HepG2 (cell line): ENCODE data around the gene THOC5. TPM values are rescaled to one million over a fixed set of nuclear protein-coding genes. Genes with fewer than 3 reads are reported as not detected.

ENCODE experiments used
- ATAC-seq: fragments of 200-7000 bp; cut with Tn5 transposase; 3 replicates; pipeline ENCODE4 v1.9.1; 2020; ENCODE audit warnings: mild to moderate bottlenecking, moderate library complexity
- BruUV-seq: library from RNA; stranded (reverse); fragments of 400-500 nt; replicated peaks from 2 replicates; lab custom pipeline; 2021; lab: Mats Ljungman, UMichigan
- CTCF ChIA-PET: fragments of 300-600 bp; formaldehyde crosslinking; extraction: SDS; loops from one replicate; lab custom pipeline; 2021; ENCODE audit warnings: low total read pairs, inconsistent platforms, low intra/inter-chr PET ratio; lab: Yijun Ruan, JAX
- POLR2A ChIA-PET: fragments of 350-600 bp; sonication (Branson Sonifier 250); formaldehyde crosslinking; loops from one replicate; lab custom pipeline; 2020; ENCODE audit warnings: antibody characterized with exemption, inconsistent platforms; lab: Yijun Ruan, JAX
- DNase-seq: peaks from one replicate; pipeline ENCODE4 v3.0.0-alpha.2; 2015; ENCODE audit warnings: low spot score
- FAIRE-seq: peaks from 3 replicates; lab custom pipeline; 2011; peaks lifted over from hg19 to GRCh38; lab: Jason Lieb, UNC
- H2AFZ ChIP-seq: one replicate; pipeline ENCODE4 v1.6.1; 2011; ENCODE audit warnings: low read length, inconsistent platforms
- H3K27ac ChIP-seq: fragments of 300-600 bp; 3 replicates; pipeline ENCODE4 v1.8.0; 2011; ENCODE audit warnings: mixed run types, mild to moderate bottlenecking, mixed read lengths, low read length, inconsistent platforms; ENCODE audit not compliant: insufficient read depth; ENCODE audit errors: extremely low read length
- H3K27me3 ChIP-seq, 2 experiments: fragments of 200-600 bp in 1 of 2; 2 replicates in 1 of 2; 3 replicates in 1 of 2; pipeline versions ENCODE4 v1.6.0 to v1.8.0; 2011; ENCODE audit warnings: low read length in 2 of 2, mild to moderate bottlenecking in 2 of 2, moderate library complexity in 2 of 2, inconsistent platforms in 1 of 2; ENCODE audit not compliant: insufficient read depth in 2 of 2, control insufficient read depth in 1 of 2
- H3K36me3 ChIP-seq, 2 experiments: fragments of 200-600 bp in 1 of 2; replicated peaks in 1 of 2; 2 replicates in 1 of 2; 3 replicates in 1 of 2; pipeline versions ENCODE4 v1.5.1 to v1.8.0; 2011; ENCODE audit warnings: low read length in 2 of 2, inconsistent platforms in 1 of 2; ENCODE audit not compliant: insufficient read depth in 2 of 2, control insufficient read depth in 1 of 2
- H3K4me1 ChIP-seq: 2 replicates; pipeline ENCODE4 v1.5.1; 2012; ENCODE audit warnings: low read length, inconsistent platforms; ENCODE audit not compliant: insufficient read depth
- H3K4me2 ChIP-seq: 2 replicates; pipeline ENCODE4 v1.6.0; 2011; ENCODE audit warnings: low read depth, low read length, inconsistent platforms
- H3K4me3 ChIP-seq, 3 experiments: fragments of 200-600 bp in 1 of 3; sonication (generic), shearing (Covaris generic) in 1 of 3; replicated peaks in 1 of 3; 2 replicates each; pipeline ENCODE4 v1.5.1; 2011 to 2016; ENCODE audit warnings: low read length in 3 of 3, inconsistent platforms in 2 of 3, low read depth in 2 of 3, mild to moderate bottlenecking in 2 of 3, control low read depth in 1 of 3, mixed read lengths in 1 of 3; ENCODE audit not compliant: insufficient read depth in 1 of 3
- H3K79me2 ChIP-seq: one replicate; pipeline ENCODE4 v1.6.1; 2011; ENCODE audit warnings: low read length, inconsistent platforms; ENCODE audit not compliant: insufficient read depth
- H3K9ac ChIP-seq: 2 replicates; pipeline ENCODE4 v1.6.0; 2011; ENCODE audit warnings: mild to moderate bottlenecking, low read depth, low read length, inconsistent platforms; ENCODE audit not compliant: insufficient read depth
- H3K9me3 ChIP-seq: 2 replicates; pipeline ENCODE4 v1.5.1; 2012; ENCODE audit warnings: mild to moderate bottlenecking, low read length
- H4K20me1 ChIP-seq: 2 replicates; pipeline ENCODE4 v1.6.0; 2011; ENCODE audit warnings: inconsistent platforms, mild to moderate bottlenecking, low read length, moderate library complexity; ENCODE audit not compliant: insufficient read depth
- ARID5B ChIP-seq: IDR thresholded peaks from 2 replicates; pipeline ENCODE4 v1.4.0; 2020; ENCODE audit warnings: mild to moderate bottlenecking, missing genetic modification reagents
- ASH2L ChIP-seq: fragments of 300-600, 200-600 bp; sonication (generic); IDR thresholded peaks from 2 replicates; pipeline ENCODE4 v1.7.0; 2017; ENCODE audit warnings: low read depth, mild to moderate bottlenecking, moderate library complexity, mixed read lengths, low read length; ENCODE audit not compliant: insufficient read length
- CREB3 ChIP-seq: sonication (generic); formaldehyde crosslinking; IDR thresholded peaks from 2 replicates; pipeline ENCODE4 v1.5.0; 2020; ENCODE audit warnings: missing genetic modification reagents
- FOSL1 ChIP-seq: sonication (generic); formaldehyde crosslinking; IDR thresholded peaks from 2 replicates; pipeline ENCODE4 v1.9.0; 2021; ENCODE audit warnings: missing genetic modification reagents, borderline replicate concordance
- FOXA1 ChIP-seq, 2 experiments: fragments of 450-650 bp in 1 of 2; sonication (generic) in 1 of 2; formaldehyde crosslinking in 1 of 2; IDR thresholded peaks; 2 replicates each; pipeline versions ENCODE4 v1.4.0 to v1.6.1; 2016 to 2020; ENCODE audit warnings: missing genetic modification reagents in 1 of 2
- HMG20B ChIP-seq: conservative IDR thresholded peaks from 2 replicates; pipeline ENCODE4 v1.6.1; 2016; ENCODE audit warnings: missing genetic modification reagents, missing compliant biosample characterization
- HNF4G ChIP-seq, 2 experiments: sonication (generic) in 1 of 2; formaldehyde crosslinking in 1 of 2; IDR thresholded peaks; 2 replicates each; pipeline versions ENCODE4 v1.4.0 to v1.6.1; 2011 to 2020; ENCODE audit warnings: borderline replicate concordance in 2 of 2, low read depth in 2 of 2, mild to moderate bottlenecking in 2 of 2, low read length in 1 of 2, missing genetic modification reagents in 1 of 2, moderate library complexity in 1 of 2
- NCOA2 ChIP-seq: sonication (generic); formaldehyde crosslinking; IDR thresholded peaks from 2 replicates; pipeline ENCODE4 v1.8.0; 2022; ENCODE audit warnings: inconsistent platforms
- PLSCR1 ChIP-seq: sonication (generic); formaldehyde crosslinking; IDR thresholded peaks from 2 replicates; pipeline ENCODE4 v1.5.0; 2020; ENCODE audit warnings: missing genetic modification reagents, mild to moderate bottlenecking, borderline replicate concordance
- POLR2A ChIP-seq, 2 experiments: IDR thresholded peaks; 2 replicates each; pipeline ENCODE4 v1.6.1; 2011; ENCODE audit warnings: low read depth in 2 of 2, low read length in 2 of 2, mild to moderate bottlenecking in 1 of 2, moderate library complexity in 1 of 2; ENCODE audit not compliant: insufficient read depth in 1 of 2
- RARA ChIP-seq: IDR thresholded peaks from 2 replicates; pipeline ENCODE4 v1.6.1; 2016; ENCODE audit warnings: missing genetic modification reagents, missing compliant biosample characterization
- SP1 ChIP-seq, 2 experiments: fragments of 450-650 bp in 1 of 2; sonication (generic) in 1 of 2; formaldehyde crosslinking in 1 of 2; IDR thresholded peaks; 2 replicates each; pipeline versions ENCODE4 v1.4.0 to v1.6.1; 2016 to 2020; ENCODE audit warnings: missing genetic modification reagents in 1 of 2
- ZNF263 ChIP-seq: sonication (generic); formaldehyde crosslinking; IDR thresholded peaks from 2 replicates; pipeline ENCODE4 v1.4.0; 2020; ENCODE audit warnings: missing genetic modification reagents
- ZNF468 ChIP-seq: sonication (generic); formaldehyde crosslinking; IDR thresholded peaks from 2 replicates; pipeline ENCODE4 v1.8.0; 2022; ENCODE audit warnings: mild to moderate bottlenecking, moderate library complexity, missing genetic modification reagents
- ZNF660 ChIP-seq: sonication (generic); formaldehyde crosslinking; IDR thresholded peaks from 2 replicates; pipeline ENCODE4 v1.5.1; 2020; ENCODE audit warnings: mild to moderate bottlenecking, low read depth, missing genetic modification reagents, borderline replicate concordance
- WGBS: methylation state at CpG from one replicate; pipeline ENCODE4 v1.1.6; 2017; ENCODE audit warnings: low lambda C conversion rate; 5-methylcytosine and 5-hydroxymethylcytosine counted together
- in situ Hi-C: cut with HindIII; loops from 2 replicates; pipeline ENCODE4 v1.10.0; 2017; ENCODE audit warnings: low pct_unique_long_range_greater_than_20kb; ENCODE audit not compliant: extremely low pct_ligation_motif_present
- intact Hi-C: fragments of 100-400 bp; cut with micrococcal nuclease; formaldehyde crosslinking; loops from one replicate; pipeline ENCODE4 v1.10.0; 2022; ENCODE audit not compliant: unreplicated experiment
- polyA plus RNA-seq, 8 experiments: library from polyadenylated mRNA; depleted of rRNA in 3 of 8; stranded (reverse) in 7 of 8; unstranded in 1 of 8; fragments of >200 nt; fragmentation: Illumina TruSeq in 4 of 8; extraction: Trizol in 4 of 8; gene quantifications; 2 replicates each; pipeline versions ENCODE4 v1.2.1 to v1.2.3, GENCODE V29; 2011 to 2016; ENCODE audit warnings: low read depth in 4 of 8, missing spikeins in 1 of 8, mixed read lengths in 1 of 8; ENCODE audit not compliant: insufficient read depth in 1 of 8
- total RNA-seq, 5 experiments: library from RNA; depleted of rRNA; stranded (reverse); fragments of >200 nt; fragmentation: Illumina TruSeq; extraction: Trizol; gene quantifications; 2 replicates each; pipeline ENCODE4 v1.2.3, GENCODE V29; 2016; ENCODE audit warnings: low read depth in 1 of 5

Gene THOC5
- total and polyA plus RNA-seq, 2 of the 13 experiments (the other 11 are each of a cell fraction or from before 2014, with no cell fraction given), result 45.8 to 46.7 TPM

GRCh38 chr22:29574762-29575450 is 21.3 kb upstream of the THOC5 start (continued):
- peak; percentile 54; the same call in 1 of the 2 replicates for TF ChIP-seq RARA
- TF ChIP-seq CREB3 (CRISPR knock-in tag), result no peak

- in situ Hi-C loops (no loop called here), intact Hi-C loops (no loop called here)
- H3K9me3 ChIP-seq, result no peaks in the 10 kb centered on the region
- FAIRE-seq (peak; percentile 63), DNase-seq (peak; percentile 66), ATAC-seq (peak; percentile 61)
- peak overlapping the region; percentile 62 for H3K27ac ChIP-seq
- 13% methylated on average over 2 of the region's 2 CpGs for WGBS
- no peaks in the 10 kb centered on the region for H3K27me3 ChIP-seq
- peaks cover 4 to 5% of the 10 kb centered on the region in 2 experiments for H3K36me3 ChIP-seq
- peak overlapping the region; percentile 25 for H3K4me2 ChIP-seq
- H3K79me2 ChIP-seq, result no peaks in the 10 kb centered on the region
- H3K4me3 ChIP-seq, result peak overlapping the region in 1 of 3 experiments; percentile 8; a peak in 2 of 6 replicates
- no peak overlapping the region for H2AFZ ChIP-seq
- no peak overlapping the region for H3K9ac ChIP-seq
- no TSS peak for BruUV-seq
- H4K20me1 ChIP-seq, result peaks cover 4% of the 10 kb centered on the region; the same call in 1 of the 2 replicates
- POLR2A ChIA-PET, result interaction anchor here (1.0 to 8.3 kb wide), 7 partner anchors 9 to 26 kb away, joined by 3 to 90 read pairs (median 15); partner anchors contain the start of genes NIPSNAP1 and THOC5
- CTCF ChIA-PET, result no interaction called here
- H3K4me1 ChIP-seq, result peaks cover 76% of the 10 kb centered on the region
- peak; percentile 74; the same call in 1 of the 2 replicates for TF ChIP-seq NCOA2
- no peak for TF ChIP-seq ZNF660 (CRISPR knock-in tag)
- TF ChIP-seq POLR2A (IDR thresholded peaks at IDR 0.05; ENCODE audit: insufficient read depth in 1 of 2, low read depth in 2 of 2, low read length in 2 of 2), result 0 out of 4 replicates have a peak, but pooled peaks of 1 of the 2 experiments have one; percentile 19
- peak; percentile 52 for TF ChIP-seq ARID5B (CRISPR knock-in tag)
- no peak for TF ChIP-seq PLSCR1 (CRISPR knock-in tag)
- TF ChIP-seq SP1 (IDR thresholded peaks at IDR 0.05), result no peak
- no peak for TF ChIP-seq SP1 (CRISPR knock-in tag; IDR thresholded peaks at IDR 0.05)
- peak; percentile 34 for TF ChIP-seq ASH2L
- peak; percentile 100 for TF ChIP-seq ZNF263
- no peak for TF ChIP-seq ZNF468 (CRISPR knock-in tag)
- TF ChIP-seq FOSL1, result no peak
- no peak for TF ChIP-seq FOXA1 (IDR thresholded peaks at IDR 0.05)
- TF ChIP-seq FOXA1 (CRISPR knock-in tag; IDR thresholded peaks at IDR 0.05), result peak; percentile 56
- 0 out of 2 replicates have a peak, but pooled peaks have one; percentile 47 for TF ChIP-seq HMG20B
- TF ChIP-seq HNF4G (IDR thresholded peaks at IDR 0.05; ENCODE audit: borderline replicate concordance, low read depth, low read length), result peak; percentile 74
- peak; percentile 80 for TF ChIP-seq HNF4G (CRISPR knock-in tag; IDR thresholded peaks at IDR 0.05; ENCODE audit: borderline replicate concordance, low read depth)
These were observed 17.5 kb upstream of the THOC5 start for GRCh38 chr22:29570912-29571549.
